Lower leg skin (tissue), 4 donors: ENCODE results near the gene SLC8A1. TPM values are rescaled to one million over a fixed set of nuclear protein-coding genes. Genes with fewer than 3 reads are reported as not detected.

Experiments
- DNase-seq, 2 donors: peaks; one replicate each; pipeline ENCODE4 v3.0.0-alpha.2; 2019; ENCODE audit warnings: low spot score in 2 of 2
- H3K4me3 ChIP-seq: fragments of 200-600 bp; sonication (generic); 2 replicates; pipeline ENCODE4 v1.5.1; 2017; ENCODE audit warnings: mild to moderate bottlenecking, low read depth; ENCODE audit not compliant: poor library complexity, severe bottlenecking
- CTCF ChIP-seq, 3 donors: fragments of 450-650 bp; IDR thresholded peaks; one replicate each; pipeline ENCODE4 v1.5.1; 2016; ENCODE audit warnings: antibody characterized with exemption in 3 of 3, mild to moderate bottlenecking in 3 of 3, moderate library complexity in 2 of 3
- POLR2A ChIP-seq, 2 donors: fragments of 450-650 bp; IDR thresholded peaks; one replicate each; pipeline ENCODE4 v1.6.1; 2016 to 2017; ENCODE audit warnings: antibody characterized with exemption in 2 of 2, mild to moderate bottlenecking in 1 of 2, moderate library complexity in 1 of 2
- WGBS, 2 donors: methylation state at CpG; one replicate each; pipeline ENCODE4 v1.1.5; 2018; 5-methylcytosine and 5-hydroxymethylcytosine counted together
- intact Hi-C: fragments of 100-400 bp; cut with DNase I; formaldehyde crosslinking; loops from one replicate; pipeline ENCODE4 v1.15.0; 2023; ENCODE audit warnings: low total_unique reads
- total RNA-seq, 4 donors: library from RNA; depleted of rRNA; stranded (reverse); fragments of >200 nt; gene quantifications; one replicate each; pipeline ENCODE4 v1.1.0, GENCODE V29; 2016

Gene SLC8A1
- total RNA-seq, 4 donors from 2014 or later, result 7.5 to 21.2 (median 13.0) TPM

GRCh38 chr2:40268566-40268965 is 183.3 kb downstream of the SLC8A1 start:
- 67 to 73% methylated on average over 2 of the region's 2 CpGs for WGBS, 2 donors
- TF ChIP-seq CTCF (IDR thresholded peaks at IDR 0.05), result no peak
- no peak for TF ChIP-seq POLR2A (IDR thresholded peaks at IDR 0.05)
- H3K4me3 ChIP-seq, result no peak overlapping the region
- intact Hi-C loops, result no loop called here
- no peak for DNase-seq

GRCh38 chr2:40266201-40266600 is 185.7 kb downstream of the SLC8A1 start:
- intact Hi-C loops, result no loop called here
- DNase-seq, result no peak
- no peak for TF ChIP-seq POLR2A (IDR thresholded peaks at IDR 0.05)
- H3K4me3 ChIP-seq, result no peak overlapping the region
- WGBS, 2 donors, result 93 to 100% methylated on average over 1 of the region's 1 CpG

GRCh38 chr2:40265602-40266001 is 186.3 kb downstream of the SLC8A1 start:
- intact Hi-C loops, result no loop called here
- DNase-seq, result no peak
- TF ChIP-seq POLR2A (IDR thresholded peaks at IDR 0.05), result no peak
- TF ChIP-seq CTCF (IDR thresholded peaks at IDR 0.05), result no peak
- no peak overlapping the region for H3K4me3 ChIP-seq

- no peak for DNase-seq
- TF ChIP-seq CTCF (IDR thresholded peaks at IDR 0.05) (no peak), POLR2A (IDR thresholded peaks at IDR 0.05) (no peak)
- WGBS, 2 donors, result 90 to 91% methylated on average over 2 of the region's 2 CpGs
- intact Hi-C loops, result no loop called here
- H3K4me3 ChIP-seq, result no peak overlapping the region
Measured at GRCh38 chr2:40261042-40261441, 190.8 kb downstream of the SLC8A1 start.

- WGBS, 2 donors, result 49 to 51% methylated on average over 2 of the region's 2 CpGs
- H3K4me3 ChIP-seq, result no peak overlapping the region
- no peak for DNase-seq
- intact Hi-C loops, result no loop called here
- no peak for TF ChIP-seq CTCF (IDR thresholded peaks at IDR 0.05)
- no peak for TF ChIP-seq POLR2A (IDR thresholded peaks at IDR 0.05)
Measured at GRCh38 chr2:40260437-40260836, 191.5 kb downstream of the SLC8A1 start.

GRCh38 chr2:40259900-40260299 is 192.0 kb downstream of the SLC8A1 start:
- WGBS, 2 donors, result 58 to 98% methylated on average over 1 of the region's 1 CpG
- TF ChIP-seq CTCF (IDR thresholded peaks at IDR 0.05), result no peak
- no peak for TF ChIP-seq POLR2A (IDR thresholded peaks at IDR 0.05)
- intact Hi-C loops, result no loop called here
- no peak overlapping the region for H3K4me3 ChIP-seq
- no peak for DNase-seq
